GM13976 (cell line): ENCODE measurements around the gene KIAA1191.

Source experiments
- DNase-seq: peaks from one replicate; pipeline ENCODE4 v3.0.0; 2012; ENCODE audit warnings: low spot score
- CTCF ChIP-seq: IDR thresholded peaks from 2 replicates; pipeline ENCODE4 v1.5.1; 2012; ENCODE audit warnings: borderline replicate concordance, mild to moderate bottlenecking; ENCODE audit not compliant: insufficient read depth; ENCODE audit errors: extremely low read depth, missing control alignments, control extremely low read depth
- in situ Hi-C: fragments of 300-500 bp; cut with MboI; formaldehyde crosslinking; loops from one replicate; pipeline ENCODE4 v1.12.0; 2022; ENCODE audit warnings: low sequenced_read_pairs, mixed read lengths, inconsistent platforms; ENCODE audit not compliant: unreplicated experiment

KIAA1191 gene

DNA sequence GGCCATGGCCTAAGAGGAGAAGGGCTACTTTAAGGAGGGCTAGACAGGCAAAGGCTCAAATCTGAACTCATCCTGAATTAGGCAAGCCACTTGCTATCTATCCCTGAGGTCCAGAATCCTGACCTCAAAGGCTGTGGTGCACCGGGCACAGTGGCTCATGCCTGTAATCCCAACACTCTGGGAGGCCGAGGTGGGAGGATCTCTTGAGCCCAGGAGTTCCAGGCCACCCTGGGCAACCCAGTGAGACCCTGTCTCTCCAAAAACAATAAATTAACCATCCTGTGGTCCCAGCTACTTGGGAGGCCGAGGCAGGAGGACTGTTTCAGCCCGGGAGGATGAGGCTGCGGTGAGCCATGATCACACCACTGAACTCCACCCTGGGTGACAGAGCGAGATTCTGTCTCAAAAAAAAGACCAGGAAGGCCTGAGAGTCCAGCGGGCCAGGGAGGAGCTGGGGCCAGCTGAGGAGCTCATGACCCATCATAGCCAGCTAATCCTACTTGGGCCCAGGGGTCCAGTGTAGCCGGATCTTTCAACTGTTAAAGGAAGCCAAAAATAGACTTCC, 22.9 kb upstream of the KIAA1191 start:
- DNase-seq = no peak
- in situ Hi-C loops = no loop called here
- no peak for TF ChIP-seq CTCF

DNA sequence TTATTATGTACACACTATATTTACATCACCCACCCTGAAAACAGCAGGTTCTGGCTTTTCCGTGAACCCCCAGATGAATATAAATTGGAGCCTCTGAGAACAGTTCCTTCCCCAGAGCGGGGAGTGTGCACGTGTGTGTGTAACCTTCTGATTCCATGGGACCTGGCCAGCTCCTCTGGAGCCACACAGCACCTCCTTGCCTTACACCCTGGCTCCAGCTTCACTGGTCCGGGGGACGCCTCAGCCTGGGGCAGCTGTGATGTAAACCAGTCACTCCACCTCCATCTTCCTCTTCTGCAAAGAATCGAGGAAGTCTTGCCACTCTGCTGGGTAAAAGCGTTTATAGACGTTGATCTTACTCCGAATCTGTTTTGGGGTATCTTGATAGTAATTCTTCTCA, 22.4 kb upstream of the KIAA1191 start:
- in situ Hi-C loops = no loop called here
- TF ChIP-seq CTCF = no peak

GRCh38 chr5:176383248-176383905, 21.8 kb upstream of the KIAA1191 start:
- TF ChIP-seq CTCF = no peak
- in situ Hi-C loops = no loop called here
- no peak for DNase-seq

More for the DNA sequence above, 22.4 kb upstream of the KIAA1191 start:
- DNase-seq = no peak

DNA sequence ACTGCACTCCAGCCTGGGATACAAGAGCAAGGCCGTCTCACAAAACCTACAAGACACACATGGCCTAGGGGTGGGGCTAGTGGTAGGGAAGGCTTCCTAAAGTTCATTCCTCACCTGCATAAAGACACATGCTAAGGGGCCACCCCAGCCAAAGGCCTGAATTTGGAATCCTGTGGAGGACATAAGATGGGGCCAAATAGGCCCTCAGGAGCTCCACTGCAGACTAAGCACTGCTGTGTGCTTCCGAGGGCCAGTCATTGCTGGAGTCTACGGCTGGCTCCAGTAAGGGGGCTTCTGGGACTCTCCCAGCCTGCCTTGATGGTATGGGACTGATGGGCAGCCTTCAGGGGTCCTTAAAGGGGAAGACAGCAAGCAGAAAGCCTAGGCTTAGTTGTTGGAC, 21.2 kb upstream of the KIAA1191 start:
- no peak for TF ChIP-seq CTCF
- DNase-seq = no peak
- in situ Hi-C loops = no loop called here

DNA sequence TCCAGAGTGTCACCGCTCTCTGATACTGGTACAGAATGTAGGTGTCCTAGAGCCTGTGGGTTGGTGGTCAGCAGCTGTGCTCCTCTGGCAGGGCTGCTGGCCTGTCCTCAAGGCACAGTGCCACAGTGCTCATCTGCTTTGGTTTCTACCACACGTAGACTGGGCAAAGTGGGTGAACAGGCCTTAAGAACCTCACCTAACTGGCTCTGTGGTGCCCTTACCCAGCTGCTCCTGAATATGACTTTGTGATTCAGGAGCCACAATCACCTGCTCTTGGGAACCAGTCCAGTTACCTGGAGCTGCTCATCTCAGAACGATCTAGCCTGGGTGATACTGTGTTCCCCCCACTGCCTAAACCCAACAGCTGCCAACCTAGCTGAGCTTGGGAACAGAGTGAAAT, 20.4 kb upstream of the KIAA1191 start:
- TF ChIP-seq CTCF = no peak
- in situ Hi-C loops = no loop called here
- no peak for DNase-seq

GRCh38 chr5:176381423-176381822, 19.9 kb upstream of the KIAA1191 start:
- no peak for DNase-seq
- in situ Hi-C loops = no loop called here
- no peak for TF ChIP-seq CTCF

DNA sequence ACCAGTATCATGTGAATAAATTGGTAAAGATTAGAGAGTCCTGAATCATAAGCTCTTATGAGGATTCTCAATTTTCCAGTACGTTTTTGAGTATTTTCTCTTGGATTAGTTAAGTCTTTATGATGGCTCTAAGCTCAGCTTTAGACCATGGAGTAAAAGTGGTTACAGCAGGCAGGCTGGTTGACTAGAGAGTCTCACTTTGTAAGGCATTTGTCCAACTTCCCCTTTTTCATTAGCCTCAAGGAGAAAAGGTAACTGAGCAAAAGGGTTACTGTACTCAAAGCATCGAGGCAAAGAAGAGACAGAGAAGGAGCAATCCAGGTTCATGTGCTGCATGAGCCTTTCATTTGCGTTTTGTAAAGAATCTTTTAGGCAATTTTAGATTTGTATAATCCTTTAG, 18.3 kb upstream of the KIAA1191 start:
- DNase-seq = peak; percentile 61
- in situ Hi-C loops = no loop called here

More for the DNA sequence above, 18.3 kb upstream of the KIAA1191 start:
- TF ChIP-seq CTCF = no peak
